ENCODE results near the gene SLC37A4.
"Not testable (repeated sequence)": the region's sequence is repeated elsewhere in the genome, so short reads cannot be mapped to it uniquely, and the experiment has no call there.

The SLC37A4 gene

GRCh38 chr11:119016216-119017009 lies 14.3 kb downstream of the SLC37A4 start:
- no peak for DNase-seq

GRCh38 chr11:119015054-119015611 lies 15.5 kb downstream of the SLC37A4 start:
- no peak for DNase-seq

- DNase-seq, result no peak
These were observed 16.3 kb downstream of the SLC37A4 start for GRCh38 chr11:119014209-119014924.

GRCh38 chr11:119012629-119013170 lies 18.0 kb downstream of the SLC37A4 start:
- DNase-seq, result no peak

- no peak for DNase-seq
These were observed 19.1 kb downstream of the SLC37A4 start for GRCh38 chr11:119011476-119012053.

GRCh38 chr11:119006656-119007055 lies 24.0 kb downstream of the SLC37A4 start:
- no peak for DNase-seq

GRCh38 chr11:119000906-119001305 lies 29.8 kb downstream of the SLC37A4 start:
- no peak for DNase-seq

- DNase-seq, result no peak
These were observed 31.9 kb downstream of the SLC37A4 start for GRCh38 chr11:118998822-118999221.

GRCh38 chr11:118998388-118998717 lies 32.3 kb downstream of the SLC37A4 start:
- DNase-seq, result no peak

GRCh38 chr11:118997627-118998387 lies 32.9 kb downstream of the SLC37A4 start, which contains the start of gene CENATAC:
Gene CENATAC (plus strand): TSS chr11:118998138. CDS start chr11:118998198, 60 bp downstream.
- peak; percentile 88 for DNase-seq

GRCh38 chr11:118996926-118997626 lies 33.6 kb downstream of the SLC37A4 start:
- no peak for DNase-seq

- not testable (repeated sequence) for DNase-seq
These were observed 39.1 kb downstream of the SLC37A4 start for GRCh38 chr11:118991486-118992038.

- no peak for DNase-seq
These were observed 42.4 kb downstream of the SLC37A4 start for GRCh38 chr11:118988280-118988679.

GRCh38 chr11:118984825-118985224 lies 45.9 kb downstream of the SLC37A4 start:
- no peak for DNase-seq

- DNase-seq, result not testable (repeated sequence)
These were observed 46.3 kb downstream of the SLC37A4 start for GRCh38 chr11:118984337-118984736.

GRCh38 chr11:118980191-118980881 lies 50.3 kb downstream of the SLC37A4 start:
- DNase-seq, result no peak

GRCh38 chr11:118979434-118979833 lies 51.2 kb downstream of the SLC37A4 start:
- no peak for DNase-seq

GRCh38 chr11:118975771-118976709 lies 54.6 kb downstream of the SLC37A4 start:
- DNase-seq, result no peak

Data from COR-L47 (cell line).